Pericardium fibroblast (primary cell): ENCODE measurements around the gene MAST4. TPM values are rescaled to one million over a fixed set of nuclear protein-coding genes. Genes with fewer than 3 reads are reported as not detected.

Experiments used
- total RNA-seq: library from RNA; depleted of rRNA; stranded (reverse); fragments of >200 nt; gene quantifications from 2 replicates; pipeline ENCODE4 v1.2.3, GENCODE V29; 2015

MAST4 gene
- 9.9 and 10.0 TPM in 2 replicates for total RNA-seq

GRCh38 chr5:66595756-66596635, at the start of gene MAST4:
Gene MAST4, plus strand, starts transcription at chr5:66596393. Its CDS starts 263 bp downstream, at chr5:66596656.

DNA sequence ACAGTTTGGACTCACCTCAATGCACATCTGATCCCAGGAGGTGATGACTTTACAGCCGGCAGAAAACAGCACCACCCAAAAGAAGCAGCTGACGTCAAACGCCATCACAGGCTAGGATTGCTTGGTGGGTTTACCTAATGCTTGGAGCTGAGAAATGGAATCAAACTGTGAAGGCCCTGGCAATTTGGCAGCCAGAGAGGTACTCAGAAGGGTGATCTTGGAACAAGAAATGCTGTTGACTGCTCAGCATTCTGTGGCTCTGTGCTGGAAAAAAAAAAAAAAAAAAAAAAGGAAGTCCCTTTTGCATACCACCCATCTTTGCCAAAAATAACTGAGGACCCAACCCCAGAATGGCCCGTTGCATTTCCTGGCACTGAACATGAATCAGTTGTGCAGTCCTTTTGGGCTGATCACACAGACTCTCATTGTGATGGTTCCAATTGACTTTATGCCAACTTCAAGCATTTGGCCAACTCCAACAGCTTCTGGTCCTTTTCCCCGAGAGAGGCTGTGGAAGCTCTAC, 600.4 kb downstream of the MAST4 start, which contains the start of gene CD180:
Gene CD180, minus strand, starts transcription at position 263 of the 523 bp plus-strand sequence. Its CDS starts 158 bp downstream, at position 105.

